ENCODE data around the gene PIK3AP1. TPM values are rescaled to one million over a fixed set of nuclear protein-coding genes. Genes with fewer than 3 reads are reported as not detected.
"Not testable (repeated sequence)": the region's sequence is repeated elsewhere in the genome, so short reads cannot be mapped to it uniquely, and the experiment has no call there.

PIK3AP1 gene
- total and polyA plus RNA-seq, 7 experiments from 2014 or later = 0.46 to 68.1 (median 2.9) TPM

GRCh38 chr10:96680463-96680862, 39.9 kb downstream of the PIK3AP1 start:
- H3K9me3 ChIP-seq (ENCODE audit: control insufficient read depth in 2 of 3, low read length in 3 of 3); H3K27me3 Mint-ChIP-seq; H3K27ac ChIP-seq (ENCODE audit: low read depth, low read length); CTCF ChIA-PET; DNase-seq; H3K27me3 ChIP-seq (ENCODE audit: control insufficient read depth in 2 of 2, insufficient read depth in 2 of 2, low read length in 2 of 2); H3K9me3 Mint-ChIP-seq; H3K4me3 ChIP-seq (ENCODE audit: low read length); H3K36me3 ChIP-seq (ENCODE audit: control insufficient read depth in 2 of 3, insufficient read depth in 3 of 3, low read length in 3 of 3); H3K4me1 ChIP-seq (ENCODE audit: control insufficient read depth in 2 of 2, insufficient read depth in 2 of 2, low read length in 2 of 2); intact Hi-C loops (cut with micrococcal nuclease); POLR2A ChIA-PET; ATAC-seq; H3K36me3 Mint-ChIP-seq; H3K4me3 Mint-ChIP-seq; H3K27ac Mint-ChIP-seq: not testable (repeated sequence)
- peaks cover 0 to 14% (median 0%) of the 10 kb centered on the region in 7 donors for H3K4me1 Mint-ChIP-seq

- H3K4me1 Mint-ChIP-seq = peaks cover 2 to 15% (median 4%) of the 10 kb centered on the region in 7 donors
- H3K4me1 ChIP-seq (ENCODE audit: control insufficient read depth in 2 of 2, insufficient read depth in 2 of 2, low read length in 2 of 2) = peaks cover 0 to 5% of the 10 kb centered on the region in 2 donors
Measured at GRCh38 chr10:96678725-96679124, 41.6 kb downstream of the PIK3AP1 start.

GRCh38 chr10:96676272-96677112, 43.8 kb downstream of the PIK3AP1 start:
- Mint-ChIP-seq H3K27ac (peak overlapping the region in 1 of 9 donors; percentile 42), H3K4me1 (peaks cover 7 to 29% (median 14%) of the 10 kb centered on the region in 7 donors), H3K27me3 (peaks cover 0 to 5% (median 0%) of the 10 kb centered on the region in 5 donors), H3K4me3 (no peak overlapping the region), H3K36me3 (peaks cover 0 to 9% (median 0%) of the 10 kb centered on the region in 5 donors), H3K9me3 (peaks cover 0 to 8% (median 0%) of the 10 kb centered on the region in 11 donors)
- Histone ChIP-seq H3K4me3 (ENCODE audit: low read length) (no peak overlapping the region), H3K36me3 (ENCODE audit: control insufficient read depth in 2 of 3, insufficient read depth in 3 of 3, low read length in 3 of 3) (no peaks in the 10 kb centered on the region), H3K27ac (ENCODE audit: low read depth, low read length) (no peak overlapping the region), H3K27me3 (ENCODE audit: control insufficient read depth in 2 of 2, insufficient read depth in 2 of 2, low read length in 2 of 2) (no peaks in the 10 kb centered on the region), H3K9me3 (ENCODE audit: control insufficient read depth in 2 of 3, low read length in 3 of 3) (no peaks in the 10 kb centered on the region), H3K4me1 (ENCODE audit: control insufficient read depth in 2 of 2, insufficient read depth in 2 of 2, low read length in 2 of 2) (peaks cover 0 to 16% of the 10 kb centered on the region in 2 donors)
- ATAC-seq = no peak
- ChIA-PET POLR2A (no interaction called here), CTCF (no interaction called here)
- intact Hi-C loops (cut with micrococcal nuclease) = no loop called here
- DNase-seq = no peak

More at GRCh38 chr10:96678725-96679124, 41.6 kb downstream of the PIK3AP1 start:
- H3K27ac Mint-ChIP-seq = no peak overlapping the region
- ChIA-PET CTCF (no interaction called here), POLR2A (no interaction called here)
- H3K4me3 Mint-ChIP-seq = no peak overlapping the region
- peaks cover 0 to 5% (median 0%) of the 10 kb centered on the region in 5 donors for H3K27me3 Mint-ChIP-seq
- H3K9me3 ChIP-seq (ENCODE audit: control insufficient read depth in 2 of 3, low read length in 3 of 3) = no peaks in the 10 kb centered on the region
- H3K27me3 ChIP-seq (ENCODE audit: control insufficient read depth in 2 of 2, insufficient read depth in 2 of 2, low read length in 2 of 2) = no peaks in the 10 kb centered on the region
- H3K9me3 Mint-ChIP-seq = peaks cover 0 to 8% (median 0%) of the 10 kb centered on the region in 11 donors
- no peaks in the 10 kb centered on the region for H3K36me3 ChIP-seq (ENCODE audit: control insufficient read depth in 2 of 3, insufficient read depth in 3 of 3, low read length in 3 of 3)
- no peak overlapping the region for H3K27ac ChIP-seq (ENCODE audit: low read depth, low read length)
- peaks cover 0 to 9% (median 0%) of the 10 kb centered on the region in 5 donors for H3K36me3 Mint-ChIP-seq
- H3K4me3 ChIP-seq (ENCODE audit: low read length) = no peak overlapping the region
- no peak for ATAC-seq
- no peak for DNase-seq
- intact Hi-C loops (cut with micrococcal nuclease) = no loop called here

- Mint-ChIP-seq H3K27me3 (peaks cover 0 to 5% (median 0%) of the 10 kb centered on the region in 5 donors), H3K36me3 (peaks cover 0 to 4% (median 0%) of the 10 kb centered on the region in 5 donors), H3K4me3 (no peak overlapping the region), H3K4me1 (peaks cover 7 to 34% (median 16%) of the 10 kb centered on the region in 7 donors), H3K9me3 (peaks cover 0 to 6% (median 0%) of the 10 kb centered on the region in 11 donors), H3K27ac (no peak overlapping the region)
- no peaks in the 10 kb centered on the region for H3K9me3 ChIP-seq (ENCODE audit: control insufficient read depth in 2 of 3, low read length in 3 of 3)
- H3K36me3 ChIP-seq (ENCODE audit: control insufficient read depth in 2 of 3, insufficient read depth in 3 of 3, low read length in 3 of 3) = no peaks in the 10 kb centered on the region
- H3K27ac ChIP-seq (ENCODE audit: low read depth, low read length) = no peak overlapping the region
- intact Hi-C loops (cut with micrococcal nuclease) = no loop called here
- ChIA-PET POLR2A (no interaction called here), CTCF (no interaction called here)
- peaks cover 0 to 19% of the 10 kb centered on the region in 2 donors for H3K4me1 ChIP-seq (ENCODE audit: control insufficient read depth in 2 of 2, insufficient read depth in 2 of 2, low read length in 2 of 2)
- no peaks in the 10 kb centered on the region for H3K27me3 ChIP-seq (ENCODE audit: control insufficient read depth in 2 of 2, insufficient read depth in 2 of 2, low read length in 2 of 2)
- ATAC-seq (no peak), DNase-seq (no peak)
- no peak overlapping the region for H3K4me3 ChIP-seq (ENCODE audit: low read length)
Measured at GRCh38 chr10:96675846-96676245, 44.5 kb downstream of the PIK3AP1 start.

- Histone ChIP-seq H3K4me3 (ENCODE audit: low read length) (no peak overlapping the region), H3K27ac (ENCODE audit: low read depth, low read length) (no peak overlapping the region), H3K27me3 (ENCODE audit: control insufficient read depth in 2 of 2, insufficient read depth in 2 of 2, low read length in 2 of 2) (no peaks in the 10 kb centered on the region), H3K36me3 (ENCODE audit: control insufficient read depth in 2 of 3, insufficient read depth in 3 of 3, low read length in 3 of 3) (no peaks in the 10 kb centered on the region), H3K4me1 (ENCODE audit: control insufficient read depth in 2 of 2, insufficient read depth in 2 of 2, low read length in 2 of 2) (peaks cover 0 to 21% of the 10 kb centered on the region in 2 donors), H3K9me3 (ENCODE audit: control insufficient read depth in 2 of 3, low read length in 3 of 3) (no peaks in the 10 kb centered on the region)
- no peak for DNase-seq
- Mint-ChIP-seq H3K4me1 (peaks cover 7 to 45% (median 17%) of the 10 kb centered on the region in 7 donors), H3K27me3 (no peaks in the 10 kb centered on the region), H3K36me3 (peaks cover 0 to 1% (median 0%) of the 10 kb centered on the region in 5 donors), H3K27ac (peak overlapping the region in 2 of 9 donors; percentile 69 to 74), H3K4me3 (peak overlapping the region in 1 of 10 donors; percentile 8), H3K9me3 (no peaks in the 10 kb centered on the region)
- POLR2A ChIA-PET = no interaction called here
- CTCF ChIA-PET = no interaction called here
- peak; percentile 66 for ATAC-seq
- intact Hi-C loops (cut with micrococcal nuclease) = no loop called here
Measured at GRCh38 chr10:96673318-96674099, 46.8 kb downstream of the PIK3AP1 start.

GRCh38 chr10:96672481-96673175, 47.7 kb downstream of the PIK3AP1 start:
- H3K9me3 Mint-ChIP-seq = no peaks in the 10 kb centered on the region
- H3K36me3 ChIP-seq (ENCODE audit: control insufficient read depth in 2 of 3, insufficient read depth in 3 of 3, low read length in 3 of 3) = no peaks in the 10 kb centered on the region
- H3K36me3 Mint-ChIP-seq = no peaks in the 10 kb centered on the region
- H3K27ac Mint-ChIP-seq = peak overlapping the region in 2 of 9 donors; percentile 9 to 24
- peaks cover 7 to 44% (median 17%) of the 10 kb centered on the region in 7 donors for H3K4me1 Mint-ChIP-seq
- CTCF ChIA-PET = no interaction called here
- DNase-seq = no peak
- POLR2A ChIA-PET = no interaction called here
- ATAC-seq = no peak
- no peak overlapping the region for H3K27ac ChIP-seq (ENCODE audit: low read depth, low read length)
- peaks cover 0 to 21% of the 10 kb centered on the region in 2 donors for H3K4me1 ChIP-seq (ENCODE audit: control insufficient read depth in 2 of 2, insufficient read depth in 2 of 2, low read length in 2 of 2)
- no peaks in the 10 kb centered on the region for H3K27me3 ChIP-seq (ENCODE audit: control insufficient read depth in 2 of 2, insufficient read depth in 2 of 2, low read length in 2 of 2)
- H3K9me3 ChIP-seq (ENCODE audit: control insufficient read depth in 2 of 3, low read length in 3 of 3) = no peaks in the 10 kb centered on the region
- no peaks in the 10 kb centered on the region for H3K27me3 Mint-ChIP-seq
- H3K4me3 ChIP-seq (ENCODE audit: low read length) = no peak overlapping the region
- intact Hi-C loops (cut with micrococcal nuclease) = no loop called here
- no peak overlapping the region for H3K4me3 Mint-ChIP-seq
